Measurements from ENCODE around the gene TERB1.

TERB1 gene

GRCh38 chr16:66845791-66846221, 44.4 kb upstream of the TERB1 start:
- Histone ChIP-seq H3K36me3 (ENCODE audit: insufficient read depth) (no peaks in the 10 kb centered on the region), H4K20me1 (ENCODE audit: insufficient read depth) (no peaks in the 10 kb centered on the region), H3K4me2 (no peak overlapping the region), H2AFZ (ENCODE audit: low read depth) (no peak overlapping the region), H3K79me2 (ENCODE audit: insufficient read depth, low read depth) (no peaks in the 10 kb centered on the region), H3K27ac (no peak overlapping the region), H3K9ac (no peak overlapping the region), H3K27me3 (ENCODE audit: insufficient read depth, low read depth) (no peaks in the 10 kb centered on the region), H3K4me3 (IDR thresholded peaks at IDR 0.05; ENCODE audit: insufficient read depth, low read depth, low read length) (no peak overlapping the region), H3K4me1 (ENCODE audit: low read depth, poor library complexity, severe bottlenecking) (no peaks in the 10 kb centered on the region)
- no peak for TF ChIP-seq CTCF (conservative IDR thresholded peaks at IDR 0.05; ENCODE audit: low read depth, low read length)

DNA sequence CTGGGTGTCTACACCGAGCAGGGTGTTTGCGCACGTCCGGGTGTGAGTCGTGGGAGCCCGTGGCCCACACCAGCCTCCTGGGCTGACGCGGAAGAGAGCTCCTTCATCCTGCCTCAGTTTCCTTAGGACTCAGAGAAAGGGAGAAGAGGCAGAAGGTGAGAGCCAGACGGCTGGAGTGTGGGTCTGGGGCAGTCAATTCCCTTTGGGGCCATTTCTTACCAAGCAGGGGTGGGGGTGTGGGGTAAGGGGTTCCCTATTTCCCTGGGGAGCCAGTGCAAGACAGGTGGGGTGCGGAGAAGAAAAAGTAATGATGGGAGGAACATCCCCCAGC, 43.7 kb upstream of the TERB1 start:
- Histone ChIP-seq H4K20me1 (ENCODE audit: insufficient read depth) (no peaks in the 10 kb centered on the region), H3K27ac (no peak overlapping the region), H3K4me3 (IDR thresholded peaks at IDR 0.05; ENCODE audit: insufficient read depth, low read depth, low read length) (no peak overlapping the region), H3K79me2 (ENCODE audit: insufficient read depth, low read depth) (no peaks in the 10 kb centered on the region), H3K4me1 (ENCODE audit: low read depth, poor library complexity, severe bottlenecking) (no peaks in the 10 kb centered on the region), H3K4me2 (no peak overlapping the region), H3K36me3 (ENCODE audit: insufficient read depth) (no peaks in the 10 kb centered on the region), H3K27me3 (ENCODE audit: insufficient read depth, low read depth) (no peaks in the 10 kb centered on the region), H3K9ac (no peak overlapping the region), H2AFZ (ENCODE audit: low read depth) (no peak overlapping the region)
- no peak for TF ChIP-seq CTCF (conservative IDR thresholded peaks at IDR 0.05; ENCODE audit: low read depth, low read length)

DNA sequence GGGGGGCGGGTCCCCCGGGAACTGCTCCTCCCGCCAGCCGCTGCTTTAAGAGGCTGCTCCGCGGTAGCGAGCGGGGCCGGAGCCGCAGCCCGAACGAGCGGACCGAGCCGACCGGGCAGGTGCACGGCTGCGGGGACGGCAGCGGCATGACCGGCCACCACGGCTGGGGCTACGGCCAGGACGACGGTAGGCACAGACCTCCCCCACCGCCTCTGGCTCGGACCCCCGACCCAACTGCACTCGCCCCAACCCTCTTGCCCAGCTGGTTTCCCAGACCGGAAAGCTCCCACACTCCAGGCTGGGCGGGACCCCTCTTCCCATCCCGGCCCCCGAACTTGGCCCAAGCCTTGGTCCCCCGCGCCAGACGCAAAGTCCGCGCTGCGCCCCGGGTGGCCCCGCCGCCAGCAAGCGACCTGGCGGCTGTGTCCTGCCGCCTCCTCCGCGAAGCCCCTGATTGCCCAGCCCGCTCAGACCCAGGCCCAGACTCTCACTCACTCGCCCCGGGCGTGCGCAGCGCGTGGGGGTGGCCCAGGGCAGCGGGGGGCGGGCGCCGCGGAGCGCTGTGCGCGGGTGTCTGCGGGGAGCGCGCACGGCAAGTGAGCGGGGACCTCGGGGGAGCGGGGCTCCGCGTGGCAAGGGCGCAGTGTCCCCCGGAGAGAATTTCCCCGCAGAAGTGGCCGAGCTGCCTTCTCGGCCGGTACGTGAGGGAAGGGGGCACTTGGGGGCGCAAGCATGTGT, 43.1 kb upstream of the TERB1 start, which contains the start of gene CA7:
CA7 (plus strand) TSS at position 73 of the 738 bp plus-strand sequence; CDS start at position 147, 74 bp downstream.
- H3K4me2 ChIP-seq = no peak within 1 kb of the TSS
- no peak for TF ChIP-seq CTCF (conservative IDR thresholded peaks at IDR 0.05; ENCODE audit: low read depth, low read length)
- no peaks in the 10 kb centered on the region for H3K36me3 ChIP-seq (ENCODE audit: insufficient read depth)
- no peaks in the 10 kb centered on the region for H3K27me3 ChIP-seq (ENCODE audit: insufficient read depth, low read depth)
- H2AFZ ChIP-seq (ENCODE audit: low read depth) = no peak within 1 kb of the TSS
- no peaks in the 10 kb centered on the region for H3K4me1 ChIP-seq (ENCODE audit: low read depth, poor library complexity, severe bottlenecking)
- H3K9ac ChIP-seq = no peak within 1 kb of the TSS
- H3K4me3 ChIP-seq (IDR thresholded peaks at IDR 0.05; ENCODE audit: insufficient read depth, low read depth, low read length) = no peak within 1 kb of the TSS
- H3K79me2 ChIP-seq (ENCODE audit: insufficient read depth, low read depth) = no peaks in the 10 kb centered on the region
- H3K27ac ChIP-seq = no peak within 1 kb of the TSS
- no peaks in the 10 kb centered on the region for H4K20me1 ChIP-seq (ENCODE audit: insufficient read depth)

GRCh38 chr16:66844009-66844341, 42.6 kb upstream of the TERB1 start:
- Histone ChIP-seq H3K27me3 (ENCODE audit: insufficient read depth, low read depth) (no peaks in the 10 kb centered on the region), H3K9ac (no peak overlapping the region), H3K4me2 (no peak overlapping the region), H3K79me2 (ENCODE audit: insufficient read depth, low read depth) (no peaks in the 10 kb centered on the region), H4K20me1 (ENCODE audit: insufficient read depth) (no peaks in the 10 kb centered on the region), H3K4me3 (IDR thresholded peaks at IDR 0.05; ENCODE audit: insufficient read depth, low read depth, low read length) (no peak overlapping the region), H3K4me1 (ENCODE audit: low read depth, poor library complexity, severe bottlenecking) (no peaks in the 10 kb centered on the region), H3K27ac (no peak overlapping the region), H2AFZ (ENCODE audit: low read depth) (no peak overlapping the region), H3K36me3 (ENCODE audit: insufficient read depth) (no peaks in the 10 kb centered on the region)
- no peak for TF ChIP-seq CTCF (conservative IDR thresholded peaks at IDR 0.05; ENCODE audit: low read depth, low read length)

Measured in KMS-11 (cell line).